GM08714 (cell line): Measurements from ENCODE around the gene TMEM106C.

Experiments used
- H3K4me3 ChIP-seq: fragments of 200-500 bp; sonication (Bioruptor generic); 2 replicates; pipeline ENCODE4 v1.5.1; 2014; ENCODE audit warnings: mild to moderate bottlenecking, low read length, inconsistent platforms
- ZNF274 ChIP-seq: IDR thresholded peaks from 2 replicates; pipeline ENCODE4 v1.6.1; 2012; ENCODE audit warnings: mild to moderate bottlenecking, low read depth, low read length

The TMEM106C gene

DNA sequence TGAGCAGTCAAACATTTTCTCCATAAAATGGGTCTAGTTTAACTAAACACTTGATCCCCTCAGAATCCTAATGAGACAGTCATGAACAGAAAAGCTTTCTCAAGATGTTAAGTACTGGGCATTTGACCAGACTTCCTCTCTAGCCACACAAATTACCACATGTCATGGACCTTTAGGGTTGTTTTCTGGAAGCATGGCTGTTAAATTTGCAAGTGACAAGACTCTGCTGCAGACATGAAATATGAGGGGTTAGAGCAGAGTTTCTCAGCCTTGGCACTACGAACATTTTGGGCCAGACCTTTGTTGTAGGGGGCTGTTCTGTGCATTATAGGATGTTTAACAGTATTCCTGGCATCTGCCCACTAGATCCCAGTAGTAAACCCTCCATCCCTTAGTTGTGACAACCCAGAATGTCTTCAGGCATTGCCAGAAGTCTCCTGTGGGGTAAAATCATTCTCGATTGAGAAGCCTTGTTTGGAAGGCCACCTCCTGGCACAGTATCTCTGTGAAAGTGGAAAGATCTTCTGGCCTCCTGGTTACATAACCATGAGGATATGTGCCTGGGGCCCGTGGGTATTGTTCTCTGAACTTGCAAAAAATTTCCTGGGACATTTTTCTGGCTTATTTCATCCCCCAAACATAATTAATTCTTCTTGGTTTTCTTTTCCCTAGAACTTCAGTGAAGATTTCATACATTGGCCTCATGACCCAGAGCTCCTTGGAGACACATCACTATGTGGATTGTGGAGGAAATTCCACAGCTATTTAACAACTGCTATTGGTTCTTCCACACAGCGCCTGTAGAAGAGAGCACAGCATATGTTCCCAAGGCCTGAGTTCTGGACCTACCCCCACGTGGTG, 4.3 kb downstream of the TMEM106C start:
- no peak overlapping the region for H3K4me3 ChIP-seq
- no peak for TF ChIP-seq ZNF274

DNA sequence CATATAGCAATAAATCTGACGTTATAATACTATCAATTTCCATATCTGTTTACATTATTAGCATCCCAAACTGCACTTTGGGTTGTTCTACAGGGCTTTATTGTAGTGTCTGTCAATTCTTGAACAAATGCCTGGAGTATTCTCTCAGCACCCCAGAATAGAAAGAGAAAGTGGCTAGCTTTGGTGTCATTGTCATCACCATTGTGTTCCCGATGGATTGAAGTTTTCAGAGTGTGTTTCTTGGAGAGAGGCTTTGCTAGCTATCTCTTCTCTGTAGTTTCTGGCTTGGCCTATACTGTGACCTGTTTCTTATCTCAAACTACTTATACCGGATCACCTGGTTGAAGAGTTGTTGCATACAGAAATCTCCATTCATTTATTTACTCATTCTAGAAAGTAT, 6.4 kb downstream of the TMEM106C start:
- no peak overlapping the region for H3K4me3 ChIP-seq
- TF ChIP-seq ZNF274, result no peak

- no peak for TF ChIP-seq ZNF274
- no peak overlapping the region for H3K4me3 ChIP-seq
Measured at GRCh38 chr12:47970843-47971242, 7.4 kb downstream of the TMEM106C start.

DNA sequence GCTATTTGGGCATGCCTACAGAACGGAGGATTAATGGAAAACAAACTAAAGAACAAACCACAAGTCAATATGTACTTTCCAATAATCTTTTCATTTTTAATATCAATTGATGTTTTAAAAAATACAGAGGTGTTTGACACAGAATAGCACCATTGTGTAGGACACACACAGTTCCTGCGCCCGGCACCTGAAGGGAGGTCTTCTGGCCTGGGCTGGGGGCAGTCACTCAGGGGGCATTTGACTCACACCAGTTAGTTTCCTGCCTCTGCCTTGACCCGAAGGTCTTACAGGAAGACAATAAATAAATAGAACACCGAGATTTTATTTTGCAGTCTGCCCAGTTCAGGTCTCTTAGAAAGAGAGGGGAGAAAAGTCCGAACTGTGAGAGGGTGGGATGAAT, 9.5 kb downstream of the TMEM106C start:
- TF ChIP-seq ZNF274, result no peak
- H3K4me3 ChIP-seq, result no peak overlapping the region

- TF ChIP-seq ZNF274, result no peak
- no peak overlapping the region for H3K4me3 ChIP-seq
Measured at GRCh38 chr12:47973870-47974269, 10.5 kb downstream of the TMEM106C start.

DNA sequence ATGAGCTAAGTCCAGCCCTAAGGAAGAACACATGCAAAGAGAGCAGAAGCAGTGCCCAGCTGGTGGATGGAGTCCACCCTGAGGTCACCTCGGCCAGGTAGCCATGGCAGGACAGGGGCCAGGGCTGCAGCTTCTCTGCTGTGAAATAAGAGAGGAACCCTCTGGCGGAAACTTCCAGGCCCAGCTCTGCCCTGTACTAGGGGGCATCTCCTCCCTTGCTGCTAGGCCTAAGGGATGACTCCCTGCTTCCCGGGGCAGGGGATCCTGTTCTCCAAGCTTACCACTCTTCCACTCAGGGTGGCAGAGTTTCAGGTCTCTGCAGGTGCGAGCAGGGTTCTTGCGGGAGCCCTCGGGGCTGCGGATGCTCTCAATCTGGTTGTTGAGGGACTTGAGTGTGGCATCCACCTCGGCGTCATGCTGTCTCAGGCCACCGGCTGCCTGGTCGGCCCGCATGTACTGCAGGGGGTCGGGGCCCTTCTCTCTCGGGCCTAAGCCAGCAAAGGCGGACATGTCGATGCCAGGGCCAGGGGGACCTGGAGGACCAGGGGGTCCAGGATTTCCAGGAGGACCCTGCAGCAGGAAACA, 11.7 kb downstream of the TMEM106C start:
- no peak overlapping the region for H3K4me3 ChIP-seq
- no peak for TF ChIP-seq ZNF274

GRCh38 chr12:47975816-47976215, 12.4 kb downstream of the TMEM106C start:
- TF ChIP-seq ZNF274, result no peak
- H3K4me3 ChIP-seq, result no peak overlapping the region

- TF ChIP-seq ZNF274, result no peak
Measured at GRCh38 chr12:47977046-47977771, 13.8 kb downstream of the TMEM106C start.

DNA sequence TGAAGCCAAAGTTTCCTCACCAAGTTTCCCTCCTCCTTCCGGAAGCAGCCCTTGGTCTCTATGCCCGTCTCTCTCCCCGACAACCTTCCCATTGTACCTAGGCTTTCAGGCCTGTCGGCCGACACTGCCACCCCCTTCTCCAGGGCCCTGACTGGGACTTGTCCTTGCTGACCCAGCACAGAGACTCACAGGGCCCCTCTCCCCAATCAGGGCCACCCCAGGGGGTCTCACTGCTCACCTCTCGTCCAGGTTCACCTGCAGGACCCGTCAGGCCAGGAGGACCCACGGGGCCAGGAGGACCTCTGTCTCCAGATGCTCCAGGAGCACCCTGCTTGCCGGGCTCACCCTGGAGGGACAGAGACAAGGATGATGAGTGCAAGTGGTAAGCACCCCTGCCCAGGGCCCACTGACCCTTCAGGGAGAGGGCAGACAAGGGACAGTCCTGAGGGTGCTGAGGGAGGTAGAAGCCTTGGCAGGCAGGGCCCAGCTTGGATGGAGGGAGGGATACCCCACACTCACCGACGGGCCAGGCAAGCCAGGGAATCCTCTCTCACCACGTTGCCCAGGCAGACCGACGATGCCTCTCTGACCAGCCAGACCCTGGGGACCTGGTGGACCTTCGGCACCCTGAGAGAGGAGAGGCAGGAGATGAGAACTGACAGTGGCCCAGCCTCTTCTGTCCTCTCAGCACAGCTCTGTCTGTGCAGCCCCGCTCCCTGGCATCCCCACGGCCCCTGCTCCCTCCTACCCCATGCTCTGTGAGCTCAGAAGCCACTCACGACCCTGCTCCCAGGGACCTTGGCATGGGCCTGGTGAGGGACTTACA, 14.6 kb downstream of the TMEM106C start:
- TF ChIP-seq ZNF274, result no peak
- no peak overlapping the region for H3K4me3 ChIP-seq

More at GRCh38 chr12:47977046-47977771, 13.8 kb downstream of the TMEM106C start:
- no peak overlapping the region for H3K4me3 ChIP-seq

DNA sequence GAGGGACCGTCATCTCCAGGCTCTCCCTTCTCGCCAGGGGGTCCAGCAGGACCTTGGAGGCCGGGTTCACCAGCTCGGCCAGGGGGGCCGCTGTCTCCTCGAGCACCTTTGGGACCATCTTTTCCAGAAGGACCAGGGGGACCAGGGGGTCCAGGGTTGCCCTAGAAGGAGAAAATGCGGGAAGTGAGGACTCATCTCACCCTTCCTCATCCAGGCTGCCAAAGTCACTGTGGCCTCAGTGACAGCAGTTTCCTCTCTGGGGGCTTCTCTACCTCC, 15.1 kb downstream of the TMEM106C start:
- TF ChIP-seq ZNF274, result no peak
- no peak overlapping the region for H3K4me3 ChIP-seq

DNA sequence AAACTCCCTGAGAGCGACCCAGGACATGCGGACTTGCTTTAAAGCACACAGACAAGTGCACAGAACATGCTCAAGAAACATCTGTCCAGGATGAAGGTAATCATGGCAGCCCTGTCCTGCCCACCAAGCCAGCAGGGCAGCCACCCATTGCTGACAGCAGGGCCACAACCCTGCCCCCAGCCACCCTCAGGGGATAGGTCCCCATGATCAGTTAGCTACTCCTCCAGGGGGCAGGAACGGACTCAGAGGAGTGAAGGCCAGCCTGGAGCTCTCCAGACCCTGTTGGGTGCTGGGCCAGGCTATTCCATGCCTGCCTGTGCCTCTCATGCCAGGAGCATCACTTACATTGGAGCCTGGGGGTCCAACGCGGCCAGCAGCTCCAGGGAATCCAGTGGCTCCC, 15.8 kb downstream of the TMEM106C start:
- TF ChIP-seq ZNF274, result no peak
- no peak overlapping the region for H3K4me3 ChIP-seq

- no peak overlapping the region for H3K4me3 ChIP-seq
- no peak for TF ChIP-seq ZNF274
Measured at GRCh38 chr12:47979686-47980085, 16.3 kb downstream of the TMEM106C start.

DNA sequence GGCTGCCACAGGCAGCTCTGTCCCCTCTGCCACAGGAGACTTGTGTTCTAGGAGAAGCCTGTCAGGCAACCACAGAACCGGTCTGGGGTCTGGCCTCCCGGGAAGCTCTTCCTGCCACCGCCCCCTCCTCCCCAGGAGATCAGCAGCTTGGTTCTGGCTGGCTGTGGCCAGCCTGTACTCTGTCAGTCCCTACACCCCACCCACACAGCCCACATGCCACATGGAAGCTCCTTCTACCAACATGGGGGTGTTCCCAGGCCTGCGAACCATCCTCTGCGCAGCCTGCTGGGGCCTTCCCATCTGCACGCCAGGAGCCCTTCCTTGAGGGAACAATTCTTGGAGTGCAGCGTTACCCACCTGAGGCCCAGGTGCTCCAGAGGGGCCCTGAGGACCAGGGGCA, 16.8 kb downstream of the TMEM106C start:
- no peak overlapping the region for H3K4me3 ChIP-seq
- no peak for TF ChIP-seq ZNF274
